GM04503 (cell line): ENCODE results near the gene EEA1.

Experiments
- DNase-seq: peaks from one replicate; pipeline ENCODE4 v3.0.0-alpha.2; 2012; ENCODE audit warnings: low read depth

Gene EEA1

DNA sequence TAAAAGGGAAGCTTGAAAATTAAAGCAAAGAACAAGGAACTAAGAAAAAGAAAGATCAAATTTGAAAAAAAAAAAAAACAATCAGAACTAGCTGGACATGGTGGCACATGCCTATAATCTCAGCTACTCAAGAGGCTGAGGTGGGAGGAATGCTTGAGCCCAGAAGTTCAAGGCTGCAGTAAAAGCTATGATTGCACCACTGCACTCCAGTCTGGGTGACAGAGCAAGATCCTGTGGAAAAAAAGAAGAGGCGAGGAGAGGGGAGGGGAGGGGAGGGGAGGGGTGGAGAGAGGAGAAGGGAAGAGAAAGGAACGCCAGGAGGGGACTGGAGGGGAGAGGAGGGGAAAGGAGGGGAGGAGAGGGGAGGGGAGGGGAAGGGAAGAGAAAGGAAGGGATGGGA lies 43.0 kb downstream of the EEA1 start:
- no peak for DNase-seq

DNA sequence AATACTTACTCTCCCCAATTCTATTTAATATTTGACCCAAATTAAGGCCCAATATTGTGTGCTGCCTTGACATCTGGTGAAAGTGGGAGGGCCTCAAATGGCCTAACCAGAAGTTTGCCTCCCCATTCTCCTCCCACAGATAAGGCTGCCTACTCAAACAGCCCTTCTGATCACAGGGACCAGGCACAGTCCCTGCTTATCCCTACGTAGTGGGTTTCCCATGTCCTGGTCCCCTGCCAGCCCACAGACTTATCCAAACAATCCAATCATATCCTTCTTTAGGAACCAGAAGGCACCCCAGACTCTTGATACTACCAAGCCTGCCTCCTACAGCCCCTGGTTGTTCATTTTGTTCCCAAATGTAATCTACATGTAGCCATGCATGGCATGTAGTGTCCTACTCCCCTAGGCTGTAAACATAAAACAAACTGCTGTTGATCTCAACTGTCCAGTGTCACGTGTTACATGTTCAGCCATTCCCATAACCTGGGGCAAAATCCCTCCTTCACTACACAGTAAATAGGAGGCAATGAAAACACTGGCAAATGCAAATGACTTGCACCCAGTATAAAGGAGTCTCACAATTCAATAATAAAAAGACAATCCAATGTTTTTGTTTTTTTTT lies 49.3 kb downstream of the EEA1 start:
- no peak for DNase-seq

DNA sequence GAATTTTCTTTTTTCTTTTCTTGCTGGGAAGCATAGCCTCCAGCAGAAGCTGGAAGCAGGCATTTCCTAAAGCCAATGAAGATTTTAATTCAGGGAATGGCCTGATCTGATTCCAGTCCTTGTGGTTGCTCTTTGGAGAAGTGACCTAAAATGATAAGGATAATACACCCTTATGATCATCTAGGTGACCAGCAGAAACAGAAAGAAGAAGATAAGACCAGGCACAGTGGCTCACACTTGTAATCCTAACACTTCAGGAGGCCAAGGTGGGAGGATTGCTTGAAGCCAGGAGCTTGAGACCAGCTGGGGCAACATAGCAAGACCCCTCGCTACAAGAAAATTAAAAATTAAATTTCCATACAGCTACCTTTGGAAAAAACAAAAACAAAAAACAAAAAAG lies 51.2 kb downstream of the EEA1 start:
- DNase-seq, result no peak

DNA sequence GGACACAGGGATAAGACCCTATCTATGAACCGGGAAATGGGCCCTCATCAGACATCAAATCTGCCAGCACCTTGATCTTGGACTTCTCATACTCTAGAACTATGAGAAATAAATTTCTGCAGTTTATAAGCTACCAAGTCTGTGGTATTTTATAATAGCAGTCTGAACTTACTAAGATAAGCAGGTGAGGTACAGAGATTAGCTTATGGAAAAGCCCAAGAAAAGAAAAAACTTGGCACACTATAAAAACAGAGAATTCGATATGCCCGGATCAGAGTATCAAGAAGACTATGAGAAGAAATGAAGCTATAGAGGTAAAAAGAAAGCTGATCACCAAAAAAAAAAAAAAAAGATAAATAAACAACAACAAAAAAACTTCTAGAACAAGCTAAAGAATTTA lies 52.6 kb downstream of the EEA1 start:
- no peak for DNase-seq

DNA sequence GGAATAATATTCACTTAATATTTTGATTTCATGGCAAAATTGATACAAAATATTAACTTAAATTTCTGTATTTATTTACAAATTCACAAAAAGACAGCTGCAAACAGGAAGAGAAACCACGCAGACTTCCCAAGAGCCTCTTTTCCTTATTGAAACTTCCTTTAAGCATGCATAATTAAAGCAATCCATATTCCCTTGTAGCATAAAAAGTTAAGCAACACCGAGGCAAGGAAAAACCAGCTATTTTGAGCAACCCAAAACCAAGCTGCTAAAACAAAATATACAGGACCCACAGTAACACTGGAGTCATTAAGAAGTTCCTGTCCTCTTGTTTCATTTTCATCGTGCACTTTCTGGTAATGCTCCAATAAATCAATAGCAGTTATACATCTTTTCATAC lies 58.0 kb downstream of the EEA1 start:
- DNase-seq, result no peak

DNA sequence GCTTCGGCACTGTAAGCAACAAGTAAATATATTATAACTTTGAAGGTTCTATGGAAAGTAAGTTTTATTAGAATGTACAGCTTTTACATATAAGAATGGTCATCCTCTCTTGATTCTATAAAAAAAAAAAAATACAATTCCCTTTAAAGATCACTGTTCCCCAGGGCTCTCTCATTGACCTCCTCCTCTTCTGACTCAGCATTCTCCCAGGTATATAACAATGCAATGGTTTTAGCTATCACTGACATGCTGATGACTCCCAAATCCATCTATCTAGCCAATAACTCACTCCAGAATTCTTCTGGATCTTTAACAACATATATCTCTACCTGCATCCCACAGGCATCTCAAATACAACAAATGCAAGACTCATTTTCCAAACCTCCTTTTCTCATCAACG lies 62.7 kb downstream of the EEA1 start:
- no peak for DNase-seq

DNA sequence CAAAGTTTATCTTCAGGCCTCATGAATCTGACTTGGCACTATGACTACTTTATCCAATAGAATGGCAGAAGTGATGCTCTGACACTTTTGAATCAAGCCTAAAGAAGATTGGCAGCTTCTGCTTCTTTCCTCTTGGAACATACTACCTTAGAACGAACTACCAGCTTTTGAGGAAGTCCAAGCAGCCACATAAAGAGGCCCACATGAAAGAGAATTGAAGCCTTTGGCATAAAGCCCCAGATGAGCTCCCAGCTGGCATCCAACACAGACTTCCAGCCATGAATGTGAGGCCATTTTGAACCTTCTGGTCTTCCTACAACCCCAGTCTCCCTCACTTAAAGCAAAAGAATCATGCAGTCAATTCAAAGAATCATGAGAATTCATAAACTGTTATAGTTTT lies 65.8 kb downstream of the EEA1 start:
- no peak for DNase-seq

DNA sequence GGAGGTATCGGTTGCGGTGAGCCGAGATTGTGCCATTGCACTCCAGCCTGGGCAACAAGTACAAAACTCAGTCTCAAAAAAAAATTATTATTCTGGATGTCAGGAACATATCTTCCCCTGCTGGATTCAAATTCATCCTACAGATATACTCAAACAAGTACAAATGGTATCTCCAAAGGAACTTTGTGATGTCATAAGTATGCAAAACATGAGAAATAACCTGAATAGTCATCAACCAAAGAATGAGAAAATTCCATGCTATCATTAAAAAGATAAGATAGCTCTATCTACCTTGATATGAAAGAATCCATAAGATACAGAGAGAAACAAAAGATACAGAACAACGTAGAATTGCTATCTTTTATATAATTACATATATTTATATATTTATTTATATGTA lies 67.7 kb downstream of the EEA1 start:
- no peak for DNase-seq

DNA sequence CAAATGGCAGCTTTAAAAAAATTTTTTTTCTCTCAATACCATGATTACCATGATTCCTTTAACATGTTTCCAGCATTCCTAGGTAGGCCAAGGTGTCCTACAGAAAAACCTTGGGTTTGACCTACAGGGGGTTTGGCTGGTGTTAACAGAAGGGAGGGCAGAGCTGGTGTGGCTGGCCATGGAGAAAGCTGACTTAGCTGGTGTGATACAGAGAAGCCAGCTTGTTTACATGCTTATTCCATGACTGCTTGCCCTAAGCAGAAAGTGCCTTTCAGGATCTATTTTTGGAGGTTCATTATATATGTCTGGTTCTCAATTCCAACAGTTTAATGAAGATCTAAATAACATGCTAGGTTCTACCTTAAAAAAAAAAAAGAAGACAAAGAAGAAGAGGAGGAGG lies 68.6 kb downstream of the EEA1 start:
- no peak for DNase-seq

DNA sequence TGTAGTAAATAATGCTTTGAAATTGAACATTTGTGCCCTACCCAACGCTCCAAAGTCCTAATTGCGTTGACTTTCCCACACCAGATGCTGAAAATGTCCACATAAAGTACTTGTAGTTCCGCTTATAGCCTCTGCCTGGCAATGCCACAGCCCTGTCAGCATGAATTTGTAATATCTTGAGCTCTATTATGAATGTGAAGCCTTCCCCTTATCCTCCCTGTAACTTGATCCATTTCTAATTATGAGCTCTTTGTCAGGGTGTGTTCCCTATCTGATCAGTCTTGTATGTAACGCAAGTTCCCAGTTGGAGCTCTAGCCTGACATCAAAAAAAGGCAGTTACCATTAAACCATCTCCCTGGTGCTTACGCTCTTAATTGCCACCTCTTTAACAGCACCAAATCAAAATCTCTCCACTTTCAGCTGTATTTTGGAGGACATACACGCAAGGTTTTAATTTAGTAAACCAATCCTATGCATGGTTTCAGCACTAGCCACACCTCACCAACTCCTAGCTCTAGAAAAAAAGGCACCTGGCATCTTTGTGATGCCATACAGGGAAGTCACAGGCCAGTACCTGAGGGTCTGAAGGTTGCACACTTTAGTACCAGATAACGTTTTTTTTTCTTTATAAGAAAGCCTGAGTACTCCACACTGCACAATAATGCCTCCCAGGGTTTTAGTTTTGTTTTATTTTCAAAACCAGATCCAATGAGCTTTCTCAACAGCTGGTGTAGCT lies 69.3 kb downstream of the EEA1 start:
- no peak for DNase-seq

DNA sequence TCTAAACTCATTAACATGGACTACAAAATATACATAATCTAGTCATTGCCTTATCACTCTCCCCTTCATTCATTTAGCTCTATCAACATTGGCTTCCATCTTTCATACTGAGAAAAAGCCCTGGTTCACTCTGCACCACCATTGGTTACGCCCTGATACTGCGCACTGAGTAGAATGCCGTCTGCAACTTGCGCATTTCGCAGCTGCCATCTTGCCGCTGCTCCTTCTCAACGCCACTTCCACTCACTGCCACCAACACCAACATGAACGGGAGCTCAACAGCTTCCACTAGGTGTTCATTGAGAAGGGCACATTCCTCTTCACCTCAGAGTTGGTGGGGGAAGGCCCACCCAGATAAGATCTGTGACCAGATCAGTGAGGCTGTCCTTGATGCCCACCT lies 71.3 kb downstream of the EEA1 start:
- DNase-seq, result no peak

DNA sequence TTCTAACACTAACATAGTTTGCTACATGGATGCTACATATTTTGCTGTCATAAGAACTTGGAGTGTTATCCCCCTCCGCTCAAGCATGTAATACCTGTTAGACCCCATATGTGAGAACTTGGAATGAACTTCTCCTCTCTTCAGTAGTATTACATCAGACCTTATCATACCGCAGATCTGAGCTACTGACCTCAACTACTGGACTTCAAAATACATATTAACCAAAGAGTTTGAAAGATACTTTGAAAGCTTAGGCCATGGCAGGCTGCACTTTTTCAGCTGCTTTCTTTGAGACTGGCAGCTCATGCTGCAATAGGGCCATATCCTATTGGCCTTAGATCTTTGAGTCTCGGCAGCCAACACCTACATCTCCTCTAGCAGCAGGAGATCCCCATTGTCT lies 74.8 kb downstream of the EEA1 start:
- DNase-seq, result no peak

DNA sequence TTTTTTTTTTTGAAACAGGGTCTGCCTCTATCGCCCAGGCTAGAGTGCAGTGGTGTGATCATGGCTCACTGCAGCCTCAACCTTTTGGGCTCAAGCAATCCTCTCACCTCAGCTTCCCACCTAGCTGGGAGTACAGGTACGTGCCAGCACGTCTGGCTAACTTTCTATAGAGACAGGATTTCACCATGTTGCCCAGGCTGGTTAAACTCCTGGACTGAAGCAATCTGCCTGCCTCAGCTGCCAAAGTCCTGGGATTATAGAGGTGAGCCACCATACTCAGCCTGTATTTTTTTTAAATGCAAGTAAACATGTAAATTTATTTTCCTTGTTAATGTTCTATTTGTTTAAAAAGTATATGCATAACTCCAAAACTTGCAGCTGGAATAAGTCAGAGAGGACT lies 80.4 kb downstream of the EEA1 start:
- DNase-seq, result no peak

DNA sequence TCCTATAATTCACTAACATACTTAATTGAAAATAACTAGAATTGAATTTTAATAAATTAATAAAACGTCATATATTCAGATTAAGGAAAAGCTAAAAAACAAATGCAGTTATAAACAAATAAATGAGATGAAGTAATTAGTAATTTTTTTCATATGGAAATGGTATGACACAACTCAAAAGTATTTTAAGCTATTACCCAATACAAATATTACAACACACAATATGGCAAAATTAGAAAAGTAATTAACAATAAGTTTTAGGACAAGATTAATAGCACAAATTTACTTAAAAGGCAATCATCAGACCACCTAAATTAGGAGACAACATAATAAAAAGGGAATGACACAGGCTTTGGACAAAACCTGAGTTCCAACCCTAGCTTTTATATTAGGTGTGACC lies 81.7 kb downstream of the EEA1 start:
- DNase-seq, result no peak

DNA sequence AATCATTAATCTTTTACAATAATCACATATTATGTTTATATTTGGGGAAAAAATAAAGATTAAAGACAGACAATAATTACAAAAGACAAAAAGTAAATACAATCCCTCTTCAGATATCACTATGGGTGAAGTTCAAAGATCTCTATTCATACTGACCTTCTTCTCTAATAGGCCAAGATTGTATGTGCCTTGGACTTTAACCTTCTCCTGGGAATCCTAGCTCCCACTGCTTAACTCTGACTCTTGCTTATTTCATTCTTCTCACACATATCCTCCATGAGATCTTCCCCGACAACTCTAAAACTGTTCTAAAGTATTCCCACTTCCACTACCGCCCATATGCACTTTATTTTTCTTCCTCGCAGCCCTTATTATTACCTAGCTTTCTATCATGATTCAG lies 83.8 kb downstream of the EEA1 start:
- no peak for DNase-seq

DNA sequence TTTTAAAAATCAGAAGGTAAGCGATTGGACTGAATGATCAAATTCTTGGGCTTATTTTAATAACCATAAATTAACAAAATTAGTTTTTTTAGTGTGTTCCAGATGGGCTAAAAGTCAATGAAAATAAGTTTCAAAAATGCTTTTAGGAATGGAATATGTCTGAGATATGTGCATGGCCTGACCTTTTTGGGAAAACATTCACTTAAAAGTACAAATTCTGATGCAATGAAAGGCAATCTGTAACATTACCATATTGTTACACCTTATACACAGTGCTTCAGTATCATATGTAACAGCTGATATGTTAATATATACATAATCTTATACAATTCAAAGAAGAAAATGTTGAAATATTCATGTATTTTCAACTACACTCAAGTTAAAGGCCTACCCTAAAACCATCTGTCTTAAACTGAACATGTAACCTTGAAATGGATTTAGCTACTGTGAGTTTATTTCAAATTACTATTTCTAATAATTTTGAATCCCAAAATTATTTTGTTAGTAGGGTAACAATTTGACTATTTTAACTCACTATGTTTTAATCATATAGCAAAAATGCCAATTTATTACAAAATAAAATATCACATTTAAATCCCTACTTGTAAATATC lies 84.8 kb downstream of the EEA1 start:
- no peak for DNase-seq

DNA sequence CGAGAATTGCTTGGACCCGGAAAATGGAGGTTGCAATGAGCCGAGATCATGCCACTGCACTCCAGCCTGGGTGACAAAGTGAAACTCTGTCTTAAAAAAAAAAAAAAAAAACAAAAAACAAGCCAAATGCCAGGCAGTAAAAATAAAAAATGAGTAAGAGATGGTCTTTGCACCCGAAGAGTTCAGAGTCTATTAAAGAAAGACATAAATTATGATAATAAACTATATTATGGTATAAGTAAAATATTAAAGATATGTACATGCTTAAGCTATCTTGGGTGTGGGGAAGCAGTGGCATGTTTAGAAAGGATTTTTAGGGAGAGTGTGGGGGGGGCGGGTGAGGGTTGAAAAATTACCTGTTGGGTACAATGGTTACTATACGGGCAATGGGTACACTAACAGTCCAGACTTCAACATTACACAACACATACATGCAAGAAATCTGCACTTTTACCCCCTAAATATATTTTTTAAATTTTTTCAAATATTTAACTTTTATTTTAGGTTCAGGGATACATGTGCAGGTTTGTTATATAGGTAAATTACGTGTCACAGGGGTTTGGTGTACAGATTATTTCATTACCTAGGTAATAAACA lies 99.3 kb downstream of the EEA1 start:
- no peak for DNase-seq

DNA sequence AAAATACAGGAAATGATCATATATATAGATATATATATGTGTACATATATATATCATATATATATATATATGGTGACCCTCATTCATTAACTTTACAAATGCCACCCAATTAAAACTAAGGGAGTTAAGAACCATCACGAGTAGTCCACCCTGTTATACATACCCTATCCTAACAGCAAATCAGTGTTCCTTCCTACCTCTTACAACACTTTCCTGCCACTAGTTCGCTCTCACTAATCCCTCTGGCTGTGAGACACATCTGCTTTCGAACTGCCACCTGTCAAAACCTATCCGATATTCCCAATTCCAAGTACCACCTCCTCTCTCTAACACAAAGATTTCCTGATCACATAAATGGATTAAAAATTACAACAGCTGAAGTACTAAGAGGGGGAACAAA lies 100.5 kb downstream of the EEA1 start:
- DNase-seq, result no peak

DNA sequence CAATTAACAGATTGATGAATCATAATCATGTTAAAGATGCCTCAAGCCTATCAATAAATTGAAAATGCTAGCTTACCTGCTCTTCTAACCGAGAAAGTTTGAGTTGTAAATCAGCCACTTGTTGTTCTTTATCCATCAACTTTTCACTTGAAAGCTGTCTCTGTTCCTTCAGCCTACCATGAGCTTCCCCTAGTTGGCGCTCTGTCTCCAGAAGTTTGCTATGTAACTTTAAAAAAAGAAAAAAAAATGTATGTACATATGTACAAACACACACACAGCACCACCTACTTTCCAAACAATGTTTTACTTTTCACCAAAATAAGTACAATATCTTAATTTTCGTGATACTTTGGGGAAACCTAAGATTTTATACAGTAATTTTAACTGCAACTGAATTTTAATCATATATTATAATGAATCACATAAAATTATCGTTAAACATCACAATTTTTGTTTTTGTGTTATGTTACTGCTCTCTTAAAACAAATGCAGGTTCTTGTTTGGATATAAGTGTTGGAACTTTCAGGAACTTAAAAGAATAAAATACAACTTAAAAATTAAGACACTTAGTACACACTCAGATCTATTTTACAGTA lies 101.2 kb downstream of the EEA1 start:
- no peak for DNase-seq

DNA sequence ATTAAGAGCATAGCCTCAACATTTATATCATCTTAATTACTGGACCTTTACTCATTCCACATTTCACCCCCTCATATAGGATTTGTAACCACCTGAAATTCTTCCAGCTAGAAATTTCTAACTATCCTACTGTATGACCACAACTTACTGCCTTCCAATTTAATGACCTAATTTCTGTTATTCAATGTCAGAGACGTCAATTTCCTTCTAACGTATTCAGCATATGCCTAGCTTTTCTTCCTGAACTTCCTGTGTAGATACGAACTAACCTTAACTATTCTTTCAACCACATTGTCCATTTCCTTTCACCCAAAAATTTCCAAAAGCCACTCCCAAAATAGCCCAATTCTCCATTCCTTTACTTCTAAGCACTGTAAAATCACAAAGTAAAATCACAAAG lies 108.0 kb downstream of the EEA1 start:
- DNase-seq, result no peak

DNA sequence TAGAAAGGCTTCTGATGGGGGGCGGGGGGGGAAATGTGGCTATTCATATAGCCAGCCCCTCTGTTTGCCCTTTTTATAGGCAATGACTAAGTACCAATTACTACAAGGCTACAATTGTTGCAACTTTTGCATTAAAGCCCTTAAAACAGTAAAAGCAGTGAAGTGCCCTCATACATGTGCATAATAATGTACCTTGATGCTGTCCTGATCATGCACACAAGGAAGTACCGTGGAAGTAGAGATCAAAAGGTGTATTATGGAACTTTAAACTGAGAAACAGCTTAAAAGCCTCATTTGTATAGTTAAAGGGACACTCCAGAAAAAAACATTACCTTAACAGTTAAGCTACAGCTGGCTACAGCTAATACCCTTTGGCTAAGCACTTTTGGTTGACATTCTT lies 114.5 kb downstream of the EEA1 start:
- no peak for DNase-seq

DNA sequence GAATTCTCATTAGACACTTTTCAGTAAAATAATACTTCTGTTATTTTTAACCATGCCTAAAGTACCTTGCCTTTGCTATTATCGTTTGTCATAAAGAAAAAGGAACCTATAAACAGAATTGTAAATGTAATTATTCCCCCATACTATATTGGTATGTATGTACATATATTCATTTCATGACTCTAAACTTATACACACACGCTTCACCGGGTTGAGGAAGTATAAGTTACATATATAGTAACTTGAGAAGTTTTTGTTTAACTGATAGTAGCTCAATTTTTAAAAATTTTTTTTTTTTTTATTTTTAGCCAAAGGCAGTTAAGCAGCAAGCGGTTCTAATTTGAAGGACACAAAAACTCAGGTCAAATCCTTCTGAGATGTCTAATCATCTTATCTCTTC lies 118.7 kb downstream of the EEA1 start:
- no peak for DNase-seq

DNA sequence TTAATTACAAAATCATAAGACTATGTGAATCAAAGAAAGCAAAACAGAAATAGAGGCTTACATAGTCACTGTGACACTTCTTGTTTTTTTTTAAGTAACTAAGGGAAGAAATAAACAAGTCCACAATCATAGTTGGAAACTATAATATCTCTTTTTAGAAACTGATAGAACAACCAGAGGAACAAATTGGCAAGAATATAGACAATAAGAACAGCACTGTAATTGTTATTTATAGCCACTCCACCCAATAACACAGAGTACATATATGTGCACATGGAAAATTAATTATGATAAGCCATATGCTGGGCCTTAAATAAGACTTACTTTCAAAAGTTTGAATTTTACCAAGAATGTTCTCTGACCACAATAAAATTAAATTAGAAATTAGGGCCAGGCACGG lies 125.2 kb downstream of the EEA1 start:
- no peak for DNase-seq
